ENCODE results near the gene SSH2.

- TF ChIP-seq POLR2A (IDR thresholded peaks at IDR 0.05; ENCODE audit: low read length) (no peak), GATA1 (IDR thresholded peaks at IDR 0.05; ENCODE audit: low read depth, low read length) (no peak)
Observed at GRCh38 chr17:29885031-29885640, 44.9 kb downstream of the SSH2 start.
